Kidney epithelial cell (primary cell): Measurements from ENCODE around the gene ATAD5. TPM values are rescaled to one million over a fixed set of nuclear protein-coding genes. Genes with fewer than 3 reads are reported as not detected.
A peak's percentile ranks its signal among the peaks of the same experiment; 100 is the strongest.

Experiments
- DNase-seq: peaks from one replicate; pipeline ENCODE4 v3.0.0-alpha.2; 2010; ENCODE audit warnings: low read depth
- H3K27me3 ChIP-seq: 2 replicates; pipeline ENCODE4 v1.6.0; 2011; ENCODE audit warnings: low read length; ENCODE audit not compliant: control insufficient read depth, insufficient read depth
- H3K36me3 ChIP-seq: 2 replicates; pipeline ENCODE4 v1.5.1; 2011; ENCODE audit warnings: low read length; ENCODE audit not compliant: control insufficient read depth, insufficient read depth
- H3K4me3 ChIP-seq: 2 replicates; pipeline ENCODE4 v1.5.1; 2011; ENCODE audit warnings: low read depth, mild to moderate bottlenecking, control low read depth, low read length
- CTCF ChIP-seq: IDR thresholded peaks from 2 replicates; pipeline ENCODE4 v1.5.1; 2011; ENCODE audit warnings: mild to moderate bottlenecking, moderate library complexity, low read length, control low read depth, inconsistent platforms; ENCODE audit not compliant: insufficient read depth, poor library complexity, severe bottlenecking
- total RNA-seq: library from RNA; depleted of rRNA; stranded (reverse); fragments of >200 nt; gene quantifications from 2 replicates; pipeline ENCODE4 v1.2.3, GENCODE V29; 2015

ATAD5 gene
- total RNA-seq, 1 donor from 2014 or later: 3.8 TPM

- Histone ChIP-seq H3K27me3 (no peaks in the 10 kb centered on the region), H3K36me3 (no peaks in the 10 kb centered on the region), H3K4me3 (no peak overlapping the region)
- no peak for DNase-seq
- no peak for TF ChIP-seq CTCF
Observed at GRCh38 chr17:30829022-30829421, 2.7 kb upstream of the ATAD5 start.

- Histone ChIP-seq H3K36me3 (no peaks in the 10 kb centered on the region), H3K4me3 (peak overlapping the region; percentile 57), H3K27me3 (no peaks in the 10 kb centered on the region)
- TF ChIP-seq CTCF: no peak
- DNase-seq: no peak
Observed at GRCh38 chr17:30831257-30831656, 509 bp upstream of the ATAD5 start.

- TF ChIP-seq CTCF: no peak
- DNase-seq: no peak
- Histone ChIP-seq H3K36me3 (no peaks in the 10 kb centered on the region), H3K4me3 (peak overlapping the region; percentile 57), H3K27me3 (no peaks in the 10 kb centered on the region)
Observed at GRCh38 chr17:30832438-30833124, 815 bp downstream of the ATAD5 start.

GRCh38 chr17:30838202-30838807, 6.5 kb downstream of the ATAD5 start:
- TF ChIP-seq CTCF: no peak
- H3K36me3 ChIP-seq: no peaks in the 10 kb centered on the region
- no peak overlapping the region for H3K4me3 ChIP-seq
- DNase-seq: no peak
- H3K27me3 ChIP-seq: no peaks in the 10 kb centered on the region

- H3K4me3 ChIP-seq: no peak overlapping the region
- no peak for TF ChIP-seq CTCF
- DNase-seq: no peak
- no peaks in the 10 kb centered on the region for H3K36me3 ChIP-seq
- no peaks in the 10 kb centered on the region for H3K27me3 ChIP-seq
Observed at GRCh38 chr17:30840771-30841170, 9.0 kb downstream of the ATAD5 start.

- TF ChIP-seq CTCF: no peak
Observed at GRCh38 chr17:30848021-30848420, 16.3 kb downstream of the ATAD5 start.

More at GRCh38 chr17:30848021-30848420, 16.3 kb downstream of the ATAD5 start:
- Histone ChIP-seq H3K4me3 (no peak overlapping the region), H3K27me3 (no peaks in the 10 kb centered on the region), H3K36me3 (no peaks in the 10 kb centered on the region)
- no peak for DNase-seq
